DOHH2 (cell line): ENCODE data around the gene MRPL11.

ENCODE experiments used
- CTCF ChIP-seq: fragments of 200-600 bp; sonication (generic); IDR thresholded peaks from one replicate; pipeline ENCODE4 v1.5.1; 2014; ENCODE audit warnings: antibody characterized with exemption, mild to moderate bottlenecking, low read depth, low read length; ENCODE audit not compliant: poor library complexity, severe bottlenecking
- EZH2phosphoT487 ChIP-seq: fragments of 200-600 bp; sonication (generic); IDR thresholded peaks from 2 replicates; pipeline ENCODE4 v1.6.1; 2017; ENCODE audit warnings: borderline replicate concordance, mild to moderate bottlenecking, antibody characterized with exemption, low read length, moderate library complexity, mixed read lengths

- TF ChIP-seq CTCF (no peak), EZH2phosphoT487 (no peak)
These were observed 11.9 kb upstream of the MRPL11 start for GRCh38 chr11:66450560-66450959.
